ENCODE measurements around the gene HSD3B2. TPM values are rescaled to one million over a fixed set of nuclear protein-coding genes. Genes with fewer than 3 reads are reported as not detected.

The HSD3B2 gene
- total RNA-seq, 1 experiment from 2014 or later = not detected

DNA sequence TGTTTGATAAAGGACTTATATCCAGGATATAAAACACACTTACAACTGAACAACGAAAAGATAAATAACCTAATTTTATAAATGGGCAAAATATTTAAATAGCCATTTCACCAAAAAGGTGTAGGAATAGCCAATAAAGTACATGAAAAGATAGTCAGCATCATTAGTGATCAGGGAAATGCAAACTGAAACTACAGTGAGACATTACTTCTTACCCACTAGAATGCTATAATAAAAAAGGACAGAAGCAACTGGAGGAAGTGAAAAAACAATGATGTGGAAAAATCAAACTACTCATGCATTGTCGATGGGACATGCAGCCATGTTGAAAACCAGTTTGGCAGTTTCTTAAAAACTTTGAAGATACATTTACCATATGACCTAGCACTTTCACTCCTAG lies 48.6 kb downstream of the HSD3B2 start:
- H3K4me2 ChIP-seq (ENCODE audit: insufficient read depth, insufficient read length, low read length) = no peak overlapping the region
- H4K20me1 ChIP-seq (ENCODE audit: control insufficient read depth, insufficient read depth, insufficient read length) = no peaks in the 10 kb centered on the region
- H2BK120ac ChIP-seq (ENCODE audit: low read depth, low read length, poor library complexity, severe bottlenecking) = no peak overlapping the region
- no peak overlapping the region for H3K56ac ChIP-seq (ENCODE audit: insufficient read length, low read depth, low read length)
- H3K4me1 ChIP-seq (ENCODE audit: insufficient read depth, low read length) = peaks cover 3% of the 10 kb centered on the region; the same call in 1 of the 2 replicates
- no peaks in the 10 kb centered on the region for H3K9me3 ChIP-seq (ENCODE audit: control insufficient read depth, low read depth, low read length)
- no peak overlapping the region for H4K5ac ChIP-seq (ENCODE audit: insufficient read length, low read depth, low read length)
- H2BK15ac ChIP-seq (ENCODE audit: low read depth, low read length) = no peak overlapping the region
- no peak overlapping the region for H3K18ac ChIP-seq (ENCODE audit: insufficient read length, low read depth, low read length)
- peaks cover 3 to 11% of the 10 kb centered on the region in 2 experiments; a peak in 3 of 4 replicates for H3K4me1 Mint-ChIP-seq
- H2AK5ac ChIP-seq (ENCODE audit: insufficient read length, low read length) = no peak overlapping the region
- H3K79me2 ChIP-seq (ENCODE audit: insufficient read depth, low read length) = no peaks in the 10 kb centered on the region
- H3K23ac ChIP-seq (ENCODE audit: insufficient read length, low read depth, low read length) = no peak overlapping the region
- no peaks in the 10 kb centered on the region for H3K27me3 ChIP-seq (ENCODE audit: insufficient read depth, low read length)
- H2BK12ac ChIP-seq (ENCODE audit: insufficient read length, low read depth, low read length) = no peak overlapping the region
- no peaks in the 10 kb centered on the region for H3K9me3 Mint-ChIP-seq
- H3K4me3 Mint-ChIP-seq = no peak overlapping the region
- H3T11ph ChIP-seq (ENCODE audit: low read length) = no peak overlapping the region
- no peak overlapping the region for H3K27ac ChIP-seq (ENCODE audit: insufficient read length, low read depth, low read length)
- no peak overlapping the region for H3K4ac ChIP-seq (ENCODE audit: low read depth, low read length)
- DNase-seq = no peak
- no peaks in the 10 kb centered on the region; the same call in 1 of the 2 replicates for H3K27me3 Mint-ChIP-seq (ENCODE audit: low read depth)
- no peak overlapping the region for H2BK20ac ChIP-seq (ENCODE audit: low read depth, low read length, poor library complexity, severe bottlenecking)
- no peak overlapping the region for H2BK5ac ChIP-seq (ENCODE audit: insufficient read length, low read length)
- H3K36me3 Mint-ChIP-seq (ENCODE audit: insufficient read depth in 1 of 3, low read depth in 3 of 3) = no peaks in the 10 kb centered on the region
- TF ChIP-seq CTCF (conservative IDR thresholded peaks at IDR 0.05) = no peak
- H2AFZ ChIP-seq (ENCODE audit: low read length) = no peak overlapping the region
- WGBS (ENCODE audit: extremely low coverage, insufficient read length, low lambda C conversion rate) = no CpG with 5 or more reads among the region's 2 CpGs
- no peak overlapping the region for H4K91ac ChIP-seq (ENCODE audit: insufficient read length, low read depth, low read length)
- H4K8ac ChIP-seq (replicated peaks; ENCODE audit: insufficient read length, low read depth, low read length) = no peak overlapping the region
- no peak overlapping the region for H3K14ac ChIP-seq (ENCODE audit: insufficient read depth, low read length)
- no peak overlapping the region for H3K27ac Mint-ChIP-seq
- no peaks in the 10 kb centered on the region for H3K79me1 ChIP-seq (ENCODE audit: insufficient read depth, low read depth, low read length, poor library complexity, severe bottlenecking)
- no peak overlapping the region for H3K9ac ChIP-seq (ENCODE audit: extremely low read depth, insufficient read length, low read length)
- H3K23me2 ChIP-seq (ENCODE audit: insufficient read length, low read depth, low read length, poor library complexity, severe bottlenecking) = no peaks in the 10 kb centered on the region
